Body of pancreas (tissue), 4 donors: ENCODE results near the gene CCDC77. TPM values are rescaled to one million over a fixed set of nuclear protein-coding genes. Genes with fewer than 3 reads are reported as not detected.

Experiments
- ATAC-seq: fragments of 150-250 bp; one replicate; pipeline ENCODE4 v1.9.1; 2016
- DNase-seq, 4 donors: peaks; one replicate each; pipeline ENCODE4 v3.0.0-alpha.2; 2019
- H3K27ac ChIP-seq, 4 donors: fragments of 200-600 bp; sonication (generic); 1 replicate in 3 of 4; 2 replicates in 1 of 4; pipeline versions ENCODE4 v1.5.1 to v1.6.1; 2016 to 2019; ENCODE audit warnings: mild to moderate bottlenecking in 1 of 4, mixed read lengths in 1 of 4, moderate library complexity in 1 of 4
- H3K27me3 ChIP-seq, 2 donors: fragments of 200-600 bp; sonication (generic); one replicate each; pipeline ENCODE4 v1.6.0; 2016; ENCODE audit warnings: mild to moderate bottlenecking in 1 of 2
- H3K36me3 ChIP-seq, 2 donors: fragments of 200-600 bp; sonication (generic); replicated peaks in 1 of 2; 2 replicates each; pipeline ENCODE4 v1.5.1; 2016; ENCODE audit warnings: low read depth in 2 of 2; ENCODE audit not compliant: insufficient read depth in 1 of 2
- H3K4me1 ChIP-seq: fragments of 200-600 bp; sonication (generic); one replicate; pipeline ENCODE4 v1.6.0; 2016
- H3K4me3 ChIP-seq, 2 donors: fragments of 200-600 bp; sonication (generic); 1 replicate in 1 of 2; 2 replicates in 1 of 2; pipeline ENCODE4 v1.5.1; 2016 to 2019
- H3K9me3 ChIP-seq, 3 donors: fragments of 200-600 bp; sonication (generic); 1 replicate in 2 of 3; 2 replicates in 1 of 3; pipeline ENCODE4 v1.5.1; 2016
- CTCF ChIP-seq, 7 experiments: fragments of 450-650 bp in 4 of 7; fragments of 200-600 bp in 3 of 7; sonication (generic) in 3 of 7; IDR thresholded peaks; one replicate each; pipeline ENCODE4 v1.5.1; 2016 to 2019; ENCODE audit warnings: antibody characterized with exemption in 7 of 7
- POLR2A ChIP-seq, 3 donors: fragments of 450-650 bp; IDR thresholded peaks; one replicate each; pipeline ENCODE4 v1.6.1; 2016; ENCODE audit warnings: antibody characterized with exemption in 3 of 3, mild to moderate bottlenecking in 2 of 3
- WGBS, 2 donors: methylation state at CpG; one replicate each; pipeline ENCODE4 v1.1.5; 2017; 5-methylcytosine and 5-hydroxymethylcytosine counted together
- intact Hi-C: fragments of 100-400 bp; cut with DNase I; formaldehyde crosslinking; loops from one replicate; pipeline ENCODE4 v1.15.1; 2023
- total RNA-seq, 2 donors: library from RNA; depleted of rRNA; stranded (reverse); fragments of >200 nt; gene quantifications; one replicate each; pipeline ENCODE4 v1.1.0, GENCODE V29; 2016

Gene CCDC77
- total RNA-seq: 1 to 10 TPM; 2.9 to 4.9 TPM

GRCh38 chr12:401235-402028 is at the start of gene CCDC77:
Gene CCDC77, plus strand, starts transcription at chr12:401644. Its CDS starts 7,740 bp downstream, at chr12:409384.
- H3K4me3 ChIP-seq: peak within 1 kb of the TSS in 1 of 2 donors; percentile 98
- no peaks in the 10 kb centered on the region for H3K9me3 ChIP-seq
- H3K27me3 ChIP-seq: no peaks in the 10 kb centered on the region
- peak; percentile 89 to 92 (median 92) for DNase-seq
- H3K36me3 ChIP-seq: no peaks in the 10 kb centered on the region
- H3K27ac ChIP-seq: peak within 1 kb of the TSS in 3 of 4 donors; percentile 6 to 61 (median 53)
- 0% methylated on average over 28 to 45 of the region's 45 CpGs for WGBS, 2 donors
- H3K4me1 ChIP-seq: peaks cover 12% of the 10 kb centered on the region
- ATAC-seq: peak; percentile 100
- TF ChIP-seq POLR2A (IDR thresholded peaks at IDR 0.05) (peak in 2 of 3 donors; percentile 17 to 37), CTCF (IDR thresholded peaks at IDR 0.05) (peak in 5 of 7 experiments; percentile 8 to 45 (median 33))
- intact Hi-C loops: no loop called here

- DNase-seq: no peak
- H3K27me3 ChIP-seq: no peaks in the 10 kb centered on the region
- TF ChIP-seq POLR2A (IDR thresholded peaks at IDR 0.05) (no peak), CTCF (IDR thresholded peaks at IDR 0.05) (no peak)
- H3K4me1 ChIP-seq: peaks cover 7% of the 10 kb centered on the region
- H3K27ac ChIP-seq: no peak overlapping the region
- intact Hi-C loops: no loop called here
- peaks cover 5 to 29% of the 10 kb centered on the region in 2 donors for H3K36me3 ChIP-seq
- H3K4me3 ChIP-seq: no peak overlapping the region
- no peaks in the 10 kb centered on the region for H3K9me3 ChIP-seq
- no peak for ATAC-seq
- 79 to 83% methylated on average over 7 of the region's 7 CpGs for WGBS, 2 donors
Observed at GRCh38 chr12:356276-356988, 45.0 kb upstream of the CCDC77 start.

- no peak overlapping the region for H3K4me3 ChIP-seq
- H3K27ac ChIP-seq: no peak overlapping the region
- no peaks in the 10 kb centered on the region for H3K9me3 ChIP-seq
- ATAC-seq (no peak), DNase-seq (no peak)
- H3K36me3 ChIP-seq: peaks cover 7 to 22% of the 10 kb centered on the region in 2 donors
- TF ChIP-seq POLR2A (IDR thresholded peaks at IDR 0.05) (no peak), CTCF (IDR thresholded peaks at IDR 0.05) (no peak)
- H3K4me1 ChIP-seq: peaks cover 7% of the 10 kb centered on the region
- intact Hi-C loops: no loop called here
- no peaks in the 10 kb centered on the region for H3K27me3 ChIP-seq
- WGBS, 2 donors: 93 to 100% methylated on average over 1 of the region's 1 CpG
Observed at GRCh38 chr12:359091-359490, 42.4 kb upstream of the CCDC77 start.

GRCh38 chr12:366820-367219 is 34.6 kb upstream of the CCDC77 start:
- WGBS, 2 donors: 93 to 95% methylated on average over 2 of the region's 2 CpGs
- TF ChIP-seq POLR2A (IDR thresholded peaks at IDR 0.05) (no peak), CTCF (IDR thresholded peaks at IDR 0.05) (no peak)
- DNase-seq (no peak), ATAC-seq (no peak)
- Histone ChIP-seq H3K4me3 (no peak overlapping the region), H3K9me3 (peaks cover 0 to 7% (median 0%) of the 10 kb centered on the region in 3 donors), H3K4me1 (no peaks in the 10 kb centered on the region), H3K27me3 (no peaks in the 10 kb centered on the region), H3K27ac (no peak overlapping the region), H3K36me3 (peaks cover 7 to 31% of the 10 kb centered on the region in 2 donors)
- intact Hi-C loops: no loop called here
